ENCODE data around the gene SCFD2.

DNA sequence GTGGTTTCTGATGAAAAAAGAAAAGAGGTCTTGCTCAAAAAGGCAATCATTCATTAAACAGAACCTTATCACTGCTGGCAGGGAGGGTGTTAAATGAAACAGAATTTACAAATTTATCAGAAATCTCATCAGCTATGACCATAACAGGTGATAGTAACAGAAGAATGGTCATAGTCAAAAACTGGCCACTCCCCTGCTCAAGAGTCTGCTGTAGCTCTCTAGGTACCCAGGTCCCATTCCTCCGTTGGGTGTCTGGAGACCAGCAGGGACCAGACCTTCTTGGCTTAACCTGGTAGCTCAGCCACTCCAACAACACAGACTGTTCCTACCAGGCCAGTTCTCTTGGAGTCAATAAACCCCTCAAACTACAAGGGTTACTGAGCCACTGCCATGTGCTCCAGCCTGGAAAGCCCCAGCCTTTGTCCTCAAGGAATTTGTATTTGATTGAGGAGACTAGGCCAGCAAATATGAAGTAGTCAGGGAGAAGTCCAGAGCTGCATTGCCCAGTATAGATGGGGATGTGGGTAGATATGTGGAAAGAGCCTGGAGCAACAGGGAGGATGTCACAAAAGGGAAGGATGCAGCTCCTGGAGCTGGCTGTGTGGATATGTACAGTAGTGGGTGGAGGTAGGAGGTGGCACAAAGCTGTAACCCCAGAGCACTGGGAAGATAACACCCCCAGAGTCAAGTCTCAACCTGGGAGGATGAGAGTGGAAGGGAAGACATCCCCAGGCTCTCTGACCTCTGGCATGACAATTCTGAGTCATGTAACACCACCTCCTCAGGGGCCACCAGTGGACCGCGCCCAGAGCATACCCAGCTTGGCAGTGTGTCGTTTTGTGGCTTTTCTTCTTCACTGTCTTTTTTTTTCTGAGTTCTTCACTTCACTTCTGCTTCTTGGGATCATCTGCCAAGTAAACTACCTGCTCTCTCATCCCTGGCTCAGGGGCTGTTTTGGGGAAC lies 481.9 kb downstream of the SCFD2 start:
- TF ChIP-seq, protein P1, sequence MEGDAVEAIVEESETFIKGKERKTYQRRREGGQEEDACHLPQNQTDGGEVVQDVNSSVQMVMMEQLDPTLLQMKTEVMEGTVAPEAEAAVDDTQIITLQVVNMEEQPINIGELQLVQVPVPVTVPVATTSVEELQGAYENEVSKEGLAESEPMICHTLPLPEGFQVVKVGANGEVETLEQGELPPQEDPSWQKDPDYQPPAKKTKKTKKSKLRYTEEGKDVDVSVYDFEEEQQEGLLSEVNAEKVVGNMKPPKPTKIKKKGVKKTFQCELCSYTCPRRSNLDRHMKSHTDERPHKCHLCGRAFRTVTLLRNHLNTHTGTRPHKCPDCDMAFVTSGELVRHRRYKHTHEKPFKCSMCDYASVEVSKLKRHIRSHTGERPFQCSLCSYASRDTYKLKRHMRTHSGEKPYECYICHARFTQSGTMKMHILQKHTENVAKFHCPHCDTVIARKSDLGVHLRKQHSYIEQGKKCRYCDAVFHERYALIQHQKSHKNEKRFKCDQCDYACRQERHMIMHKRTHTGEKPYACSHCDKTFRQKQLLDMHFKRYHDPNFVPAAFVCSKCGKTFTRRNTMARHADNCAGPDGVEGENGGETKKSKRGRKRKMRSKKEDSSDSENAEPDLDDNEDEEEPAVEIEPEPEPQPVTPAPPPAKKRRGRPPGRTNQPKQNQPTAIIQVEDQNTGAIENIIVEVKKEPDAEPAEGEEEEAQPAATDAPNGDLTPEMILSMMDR (conservative IDR thresholded peaks at IDR 0.05 in 1 of 2, IDR thresholded peaks at IDR 0.05 in 1 of 2; ENCODE audit: extremely low read depth in 1 of 2, insufficient read depth in 1 of 2, low read depth in 1 of 2, low read length in 2 of 2) = no peak
- TF ChIP-seq EZH2 (IDR thresholded peaks at IDR 0.05; ENCODE audit: borderline replicate concordance, low read length) = no peak
